H1 (cell line): ENCODE measurements around the gene NTPCR. TPM values are rescaled to one million over a fixed set of nuclear protein-coding genes. Genes with fewer than 3 reads are reported as not detected.

ENCODE experiments used
- BCL11A ChIP-seq, 2 experiments: IDR thresholded peaks; one replicate each; pipeline ENCODE4 v1.6.1; 2011; ENCODE audit warnings: low read depth in 2 of 2, low read length in 2 of 2, mild to moderate bottlenecking in 2 of 2
- CBX8 ChIP-seq: fragments of 300-800, 300-1000 bp; sonication (generic); IDR thresholded peaks from 2 replicates; pipeline ENCODE4 v1.7.1; 2016; ENCODE audit warnings: low read depth, low read length, borderline replicate concordance
- CEBPB ChIP-seq: IDR thresholded peaks from 2 replicates; pipeline ENCODE4 v1.6.1; 2012; ENCODE audit warnings: low read depth, low read length
- GABPA ChIP-seq: IDR thresholded peaks from 2 replicates; pipeline ENCODE4 v1.6.1; 2011; ENCODE audit warnings: mild to moderate bottlenecking, low read length, moderate library complexity, borderline replicate concordance; ENCODE audit not compliant: insufficient read depth
- GTF2F1 ChIP-seq: IDR thresholded peaks from 2 replicates; pipeline ENCODE4 v1.6.1; 2012; ENCODE audit warnings: low read depth, low read length, improper control_type of control experiment, borderline replicate concordance
- PHF8 ChIP-seq: fragments of 200-600 bp; sonication (generic); conservative IDR thresholded peaks from 2 replicates; pipeline ENCODE4 v1.7.1; 2012; ENCODE audit warnings: low read depth, mild to moderate bottlenecking, inconsistent platforms, low read length, moderate library complexity
- RNF2 ChIP-seq: fragments of 200-900, 300-1000 bp; sonication (generic); IDR thresholded peaks from 2 replicates; pipeline ENCODE4 v1.7.1; 2016; ENCODE audit warnings: borderline replicate concordance, low read depth, mild to moderate bottlenecking, antibody characterized with exemption, low read length; ENCODE audit not compliant: poor library complexity, severe bottlenecking; ENCODE audit errors: missing control alignments
- SAP30 ChIP-seq: fragments of 300-600 bp; sonication (generic); IDR thresholded peaks from 2 replicates; pipeline ENCODE4 v1.7.1; 2012; ENCODE audit warnings: low read length, moderate library complexity, mild to moderate bottlenecking, inconsistent platforms; ENCODE audit not compliant: insufficient read depth, insufficient replicate concordance
- SP1 ChIP-seq: IDR thresholded peaks from 2 replicates; pipeline ENCODE4 v1.6.1; 2011; ENCODE audit warnings: low read depth, low read length
- polyA plus RNA-seq, 7 experiments: library from polyadenylated mRNA; depleted of rRNA in 3 of 7; stranded (reverse) in 5 of 7; unstranded in 2 of 7; fragments of >200 nt in 5 of 7; fragments of 200-250 nt in 2 of 7; gene quantifications; 1 replicate in 5 of 7; 2 replicates in 1 of 7; 4 replicates in 1 of 7; pipeline versions ENCODE4 v1.2.1 to v1.2.3, GENCODE V29; 2011 to 2013; ENCODE audit warnings: missing spikeins in 2 of 7, mixed read lengths in 2 of 7
- total RNA-seq: library from RNA; stranded (reverse); fragmentation: NEBNext Ultra II Directional; extraction: Animal tissue kit (Norgen Biotek cat#: 25700); gene quantifications from 2 replicates; pipeline ENCODE4 v1.2.1, GENCODE V29; 2021
- TF ChIP-seq, protein P1 (sequence below): fragments of 300-600 bp; sonication (generic); IDR thresholded peaks from 2 replicates; pipeline ENCODE4 v1.7.1; 2012; ENCODE audit warnings: low read length, moderate library complexity, mild to moderate bottlenecking, inconsistent platforms; ENCODE audit not compliant: insufficient replicate concordance

Gene NTPCR
- total and polyA plus RNA-seq, 2 of the 8 experiments (the other 6 are each of a cell fraction or from before 2014, with no cell fraction given), result 22.6 to 73.1 TPM

GRCh38 chr1:233020426-233020825, 70.0 kb downstream of the NTPCR start (continued):
- TF ChIP-seq, protein P1, sequence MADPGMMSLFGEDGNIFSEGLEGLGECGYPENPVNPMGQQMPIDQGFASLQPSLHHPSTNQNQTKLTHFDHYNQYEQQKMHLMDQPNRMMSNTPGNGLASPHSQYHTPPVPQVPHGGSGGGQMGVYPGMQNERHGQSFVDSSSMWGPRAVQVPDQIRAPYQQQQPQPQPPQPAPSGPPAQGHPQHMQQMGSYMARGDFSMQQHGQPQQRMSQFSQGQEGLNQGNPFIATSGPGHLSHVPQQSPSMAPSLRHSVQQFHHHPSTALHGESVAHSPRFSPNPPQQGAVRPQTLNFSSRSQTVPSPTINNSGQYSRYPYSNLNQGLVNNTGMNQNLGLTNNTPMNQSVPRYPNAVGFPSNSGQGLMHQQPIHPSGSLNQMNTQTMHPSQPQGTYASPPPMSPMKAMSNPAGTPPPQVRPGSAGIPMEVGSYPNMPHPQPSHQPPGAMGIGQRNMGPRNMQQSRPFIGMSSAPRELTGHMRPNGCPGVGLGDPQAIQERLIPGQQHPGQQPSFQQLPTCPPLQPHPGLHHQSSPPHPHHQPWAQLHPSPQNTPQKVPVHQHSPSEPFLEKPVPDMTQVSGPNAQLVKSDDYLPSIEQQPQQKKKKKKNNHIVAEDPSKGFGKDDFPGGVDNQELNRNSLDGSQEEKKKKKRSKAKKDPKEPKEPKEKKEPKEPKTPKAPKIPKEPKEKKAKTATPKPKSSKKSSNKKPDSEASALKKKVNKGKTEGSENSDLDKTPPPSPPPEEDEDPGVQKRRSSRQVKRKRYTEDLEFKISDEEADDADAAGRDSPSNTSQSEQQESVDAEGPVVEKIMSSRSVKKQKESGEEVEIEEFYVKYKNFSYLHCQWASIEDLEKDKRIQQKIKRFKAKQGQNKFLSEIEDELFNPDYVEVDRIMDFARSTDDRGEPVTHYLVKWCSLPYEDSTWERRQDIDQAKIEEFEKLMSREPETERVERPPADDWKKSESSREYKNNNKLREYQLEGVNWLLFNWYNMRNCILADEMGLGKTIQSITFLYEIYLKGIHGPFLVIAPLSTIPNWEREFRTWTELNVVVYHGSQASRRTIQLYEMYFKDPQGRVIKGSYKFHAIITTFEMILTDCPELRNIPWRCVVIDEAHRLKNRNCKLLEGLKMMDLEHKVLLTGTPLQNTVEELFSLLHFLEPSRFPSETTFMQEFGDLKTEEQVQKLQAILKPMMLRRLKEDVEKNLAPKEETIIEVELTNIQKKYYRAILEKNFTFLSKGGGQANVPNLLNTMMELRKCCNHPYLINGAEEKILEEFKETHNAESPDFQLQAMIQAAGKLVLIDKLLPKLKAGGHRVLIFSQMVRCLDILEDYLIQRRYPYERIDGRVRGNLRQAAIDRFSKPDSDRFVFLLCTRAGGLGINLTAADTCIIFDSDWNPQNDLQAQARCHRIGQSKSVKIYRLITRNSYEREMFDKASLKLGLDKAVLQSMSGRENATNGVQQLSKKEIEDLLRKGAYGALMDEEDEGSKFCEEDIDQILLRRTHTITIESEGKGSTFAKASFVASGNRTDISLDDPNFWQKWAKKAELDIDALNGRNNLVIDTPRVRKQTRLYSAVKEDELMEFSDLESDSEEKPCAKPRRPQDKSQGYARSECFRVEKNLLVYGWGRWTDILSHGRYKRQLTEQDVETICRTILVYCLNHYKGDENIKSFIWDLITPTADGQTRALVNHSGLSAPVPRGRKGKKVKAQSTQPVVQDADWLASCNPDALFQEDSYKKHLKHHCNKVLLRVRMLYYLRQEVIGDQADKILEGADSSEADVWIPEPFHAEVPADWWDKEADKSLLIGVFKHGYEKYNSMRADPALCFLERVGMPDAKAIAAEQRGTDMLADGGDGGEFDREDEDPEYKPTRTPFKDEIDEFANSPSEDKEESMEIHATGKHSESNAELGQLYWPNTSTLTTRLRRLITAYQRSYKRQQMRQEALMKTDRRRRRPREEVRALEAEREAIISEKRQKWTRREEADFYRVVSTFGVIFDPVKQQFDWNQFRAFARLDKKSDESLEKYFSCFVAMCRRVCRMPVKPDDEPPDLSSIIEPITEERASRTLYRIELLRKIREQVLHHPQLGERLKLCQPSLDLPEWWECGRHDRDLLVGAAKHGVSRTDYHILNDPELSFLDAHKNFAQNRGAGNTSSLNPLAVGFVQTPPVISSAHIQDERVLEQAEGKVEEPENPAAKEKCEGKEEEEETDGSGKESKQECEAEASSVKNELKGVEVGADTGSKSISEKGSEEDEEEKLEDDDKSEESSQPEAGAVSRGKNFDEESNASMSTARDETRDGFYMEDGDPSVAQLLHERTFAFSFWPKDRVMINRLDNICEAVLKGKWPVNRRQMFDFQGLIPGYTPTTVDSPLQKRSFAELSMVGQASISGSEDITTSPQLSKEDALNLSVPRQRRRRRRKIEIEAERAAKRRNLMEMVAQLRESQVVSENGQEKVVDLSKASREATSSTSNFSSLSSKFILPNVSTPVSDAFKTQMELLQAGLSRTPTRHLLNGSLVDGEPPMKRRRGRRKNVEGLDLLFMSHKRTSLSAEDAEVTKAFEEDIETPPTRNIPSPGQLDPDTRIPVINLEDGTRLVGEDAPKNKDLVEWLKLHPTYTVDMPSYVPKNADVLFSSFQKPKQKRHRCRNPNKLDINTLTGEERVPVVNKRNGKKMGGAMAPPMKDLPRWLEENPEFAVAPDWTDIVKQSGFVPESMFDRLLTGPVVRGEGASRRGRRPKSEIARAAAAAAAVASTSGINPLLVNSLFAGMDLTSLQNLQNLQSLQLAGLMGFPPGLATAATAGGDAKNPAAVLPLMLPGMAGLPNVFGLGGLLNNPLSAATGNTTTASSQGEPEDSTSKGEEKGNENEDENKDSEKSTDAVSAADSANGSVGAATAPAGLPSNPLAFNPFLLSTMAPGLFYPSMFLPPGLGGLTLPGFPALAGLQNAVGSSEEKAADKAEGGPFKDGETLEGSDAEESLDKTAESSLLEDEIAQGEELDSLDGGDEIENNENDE, result no peak
- TF ChIP-seq RNF2 (no peak), SP1 (no peak), BCL11A (IDR thresholded peaks at IDR 0.05; ENCODE audit: low read depth in 2 of 2, low read length in 2 of 2) (no peak), SAP30 (no peak), GTF2F1 (no peak), PHF8 (no peak), CBX8 (no peak), GABPA (no peak), CEBPB (no peak)
